WERI-Rb-1 (cell line): ENCODE data around the gene KIAA0232.

Source experiments
- DNase-seq: peaks from one replicate; pipeline ENCODE4 v3.0.0-alpha.2; 2020
- H3K27ac ChIP-seq: fragments of 250-450 bp; sonication (Bioruptor Pico); 2 replicates; pipeline ENCODE4 v1.5.1; 2020; ENCODE audit warnings: mild to moderate bottlenecking, moderate library complexity
- H3K27me3 ChIP-seq: fragments of 250-450 bp; sonication (Bioruptor Pico); 2 replicates; pipeline ENCODE4 v1.5.1; 2021; ENCODE audit warnings: mild to moderate bottlenecking, low read depth, moderate library complexity; ENCODE audit not compliant: insufficient read depth, severe bottlenecking
- H3K36me3 ChIP-seq: fragments of 250-450 bp; sonication (Bioruptor Pico); 2 replicates; pipeline ENCODE4 v1.5.1; 2020; ENCODE audit warnings: mild to moderate bottlenecking, moderate library complexity
- H3K4me3 ChIP-seq: 2 replicates; pipeline ENCODE4 v1.5.1; 2011; ENCODE audit warnings: low read depth, mild to moderate bottlenecking, control low read depth, low read length
- H3K9me3 ChIP-seq: fragments of 250-450 bp; sonication (Bioruptor Pico); 2 replicates; pipeline ENCODE4 v1.5.1; 2021; ENCODE audit warnings: mild to moderate bottlenecking, moderate library complexity; ENCODE audit not compliant: severe bottlenecking
- CTCF ChIP-seq: IDR thresholded peaks from 2 replicates; pipeline ENCODE4 v1.5.1; 2011; ENCODE audit warnings: low read depth, mild to moderate bottlenecking, control low read depth, inconsistent platforms, low read length

The KIAA0232 gene

DNA sequence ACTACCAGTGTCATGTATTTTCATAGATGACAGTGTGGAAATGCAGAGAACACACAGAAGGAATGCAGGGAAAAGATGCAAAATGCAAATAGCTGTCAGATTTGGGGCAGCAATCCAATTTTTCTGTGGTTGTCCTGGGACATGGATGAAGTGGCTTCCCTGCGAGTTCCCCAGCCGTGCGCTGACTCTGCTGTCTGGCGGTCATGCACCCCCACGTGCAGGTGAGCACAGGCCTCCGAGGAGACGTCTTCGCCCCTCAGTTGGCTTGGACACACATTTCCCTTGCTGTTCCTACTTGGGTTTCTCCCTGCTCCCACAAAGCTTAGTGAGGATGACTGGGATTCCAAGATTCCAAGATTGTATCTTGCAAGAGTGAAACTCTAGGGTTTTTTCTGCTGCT lies 42.2 kb upstream of the KIAA0232 start:
- H3K9me3 ChIP-seq = peaks cover 6% of the 10 kb centered on the region
- H3K36me3 ChIP-seq = no peaks in the 10 kb centered on the region
- no peak for DNase-seq
- no peak overlapping the region for H3K27ac ChIP-seq
- no peak for TF ChIP-seq CTCF
- H3K4me3 ChIP-seq = no peak overlapping the region
- no peaks in the 10 kb centered on the region for H3K27me3 ChIP-seq

DNA sequence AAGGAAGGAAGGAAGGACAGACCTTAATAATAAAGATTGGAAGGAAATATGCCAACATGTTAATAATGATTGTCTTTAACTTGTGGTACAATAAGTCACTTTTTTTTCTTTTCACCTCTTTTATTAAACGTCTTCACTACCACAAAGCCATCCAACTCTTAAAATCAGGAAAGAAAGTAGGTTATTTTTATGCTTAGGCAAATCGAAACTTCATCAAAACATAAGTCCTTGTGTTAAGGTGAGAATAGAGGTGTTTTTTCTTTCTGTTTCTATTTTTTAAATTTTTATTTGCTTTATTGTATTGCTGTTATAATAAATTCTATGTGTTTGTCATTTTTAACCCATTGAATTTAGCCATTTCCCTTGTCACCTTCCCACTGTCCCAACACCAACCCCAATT lies 40.0 kb upstream of the KIAA0232 start:
- Histone ChIP-seq H3K27me3 (no peaks in the 10 kb centered on the region), H3K27ac (no peak overlapping the region), H3K36me3 (no peaks in the 10 kb centered on the region), H3K9me3 (peaks cover 6% of the 10 kb centered on the region), H3K4me3 (no peak overlapping the region)
- no peak for DNase-seq
- TF ChIP-seq CTCF = no peak

GRCh38 chr4:6742989-6743388 lies 39.5 kb upstream of the KIAA0232 start:
- Histone ChIP-seq H3K9me3 (peaks cover 6% of the 10 kb centered on the region), H3K4me3 (no peak overlapping the region), H3K27me3 (no peaks in the 10 kb centered on the region), H3K36me3 (no peaks in the 10 kb centered on the region), H3K27ac (no peak overlapping the region)
- DNase-seq = no peak
- peak; percentile 2; the same call in 1 of the 2 replicates for TF ChIP-seq CTCF

DNA sequence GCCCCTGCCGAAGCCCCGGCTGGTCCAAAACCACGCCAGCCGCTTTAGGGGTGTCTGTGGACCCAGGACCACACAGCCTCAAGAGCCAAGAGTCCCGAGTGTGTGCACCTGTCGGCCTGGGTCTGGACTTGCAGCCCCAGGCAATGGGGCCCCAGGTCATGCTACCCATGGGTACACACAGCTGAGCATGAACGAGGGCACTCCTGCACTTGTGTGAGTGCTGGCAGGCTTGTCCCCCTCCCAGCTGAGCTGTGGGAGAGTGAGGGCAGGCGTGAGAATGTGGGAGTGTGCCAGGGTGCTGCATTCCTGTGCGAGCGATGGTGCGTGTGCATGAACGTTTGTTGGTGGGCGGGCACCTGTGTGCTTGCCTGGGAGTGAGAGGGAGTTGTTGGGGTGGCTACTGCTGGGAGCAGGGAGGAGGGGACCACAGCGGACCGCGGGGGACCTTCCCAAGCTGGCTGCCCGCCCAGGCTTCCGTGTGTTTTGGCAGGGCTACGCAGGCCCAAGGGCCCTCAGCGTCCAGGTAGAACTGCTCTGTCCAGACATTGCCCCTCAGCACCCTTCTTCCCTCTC lies 35.7 kb upstream of the KIAA0232 start:
- DNase-seq = no peak
- Histone ChIP-seq H3K27ac (no peak overlapping the region), H3K9me3 (no peaks in the 10 kb centered on the region), H3K27me3 (no peaks in the 10 kb centered on the region), H3K36me3 (no peaks in the 10 kb centered on the region), H3K4me3 (no peak overlapping the region)
- TF ChIP-seq CTCF = no peak

DNA sequence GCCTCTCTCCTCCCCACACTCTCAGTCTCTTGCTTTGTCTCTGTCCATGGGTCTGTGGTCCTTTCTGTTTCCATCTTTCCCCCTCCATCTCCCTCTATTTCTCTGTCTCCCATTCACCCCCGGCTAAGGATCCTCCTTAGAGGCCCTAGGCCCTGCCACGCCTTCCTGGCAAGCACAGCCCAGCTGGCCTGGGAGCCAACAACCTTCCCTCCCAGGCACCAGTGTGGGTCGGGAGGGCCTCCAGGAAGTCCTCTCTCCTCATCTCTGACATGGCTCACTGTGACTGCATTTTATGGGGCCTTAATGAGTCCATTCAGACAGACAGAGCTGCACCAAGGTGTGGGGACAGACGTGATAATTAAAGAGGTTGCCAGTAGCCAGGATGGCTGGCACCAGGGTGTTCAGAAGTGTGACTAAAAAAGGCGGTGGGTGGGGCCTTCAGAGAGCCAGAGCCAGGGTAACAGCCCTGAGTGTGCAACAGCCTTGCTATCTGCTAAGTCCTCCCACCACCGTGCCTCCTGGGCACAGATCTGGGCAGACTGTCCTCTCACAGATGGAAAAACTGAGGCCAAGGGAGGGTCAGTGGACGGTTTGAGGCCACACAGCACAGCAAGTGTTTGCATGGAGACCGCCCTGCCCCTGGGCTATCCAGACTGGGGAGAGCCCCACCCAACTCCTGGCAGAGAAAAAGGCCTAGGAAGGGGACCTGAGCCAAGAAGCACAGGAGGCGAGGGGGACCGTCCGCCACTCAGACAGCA lies 35.1 kb upstream of the KIAA0232 start:
- Histone ChIP-seq H3K36me3 (no peaks in the 10 kb centered on the region), H3K4me3 (no peak overlapping the region), H3K9me3 (no peaks in the 10 kb centered on the region), H3K27me3 (no peaks in the 10 kb centered on the region), H3K27ac (no peak overlapping the region)
- DNase-seq = no peak
- TF ChIP-seq CTCF = no peak
